Activated naive CD4-positive, alpha-beta T cell treated with anti-CD3 and anti-CD28 coated beads, Interleukin-2, amount 10 ng/mL, durations not matched to agents 7 days and 5 days (primary cell): ENCODE measurements around the gene WDR5.

Experiments used
- CTCF ChIA-PET: fragments of 350-600 bp; sonication (Branson Sonifier 250); formaldehyde crosslinking; loops from one replicate; lab custom pipeline; 2021; ENCODE audit warnings: antibody characterized with exemption; lab: Charles Lee
- DNase-seq: peaks from one replicate; pipeline ENCODE4 v3.0.0-alpha.2; 2020
- H3K27ac Mint-ChIP-seq: one replicate; pipeline ENCODE4 v1.8.0; 2021; ENCODE audit warnings: mild to moderate bottlenecking, moderate library complexity, mixed read lengths
- H3K27me3 Mint-ChIP-seq: one replicate; pipeline ENCODE4 v1.8.0; 2021; ENCODE audit warnings: mild to moderate bottlenecking, mixed read lengths
- H3K36me3 Mint-ChIP-seq: one replicate; pipeline ENCODE4 v1.8.0; 2021; ENCODE audit warnings: mixed read lengths
- H3K4me1 Mint-ChIP-seq: one replicate; pipeline ENCODE4 v1.8.0; 2021; ENCODE audit warnings: mixed read lengths
- H3K4me3 Mint-ChIP-seq: one replicate; pipeline ENCODE4 v1.8.0; 2021; ENCODE audit warnings: mild to moderate bottlenecking, moderate library complexity, mixed read lengths
- H3K9me3 Mint-ChIP-seq: one replicate; pipeline ENCODE4 v1.8.0; 2021; ENCODE audit warnings: mixed read lengths

The WDR5 gene

DNA sequence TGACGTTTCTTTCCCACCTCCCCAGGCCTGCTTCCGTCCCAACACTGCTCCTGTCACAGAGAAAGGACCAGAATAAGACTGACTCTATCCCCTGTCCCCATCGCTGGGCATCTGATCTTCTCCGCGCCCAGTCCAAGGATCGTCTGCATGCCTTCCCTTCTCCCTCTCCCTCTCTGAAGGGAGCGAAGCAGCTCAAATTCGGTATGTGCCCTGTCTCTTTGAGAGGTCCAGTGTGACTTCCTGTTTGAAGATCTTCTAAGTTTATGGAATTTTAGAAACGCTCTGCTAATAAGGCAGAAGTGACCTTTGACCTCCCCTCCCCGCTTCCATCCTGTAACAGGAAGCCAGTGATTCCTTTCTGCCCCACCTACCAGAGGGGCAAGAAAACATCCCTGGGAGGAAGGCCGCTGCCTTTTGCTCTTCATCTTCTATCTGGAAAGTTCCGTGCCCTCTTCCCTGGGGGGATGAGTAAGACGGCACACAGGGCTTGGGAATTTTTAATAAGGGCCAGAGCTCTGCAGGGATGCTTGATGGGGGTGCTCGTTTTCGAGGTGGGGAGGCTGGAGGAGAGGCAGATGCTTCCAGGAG, 69.2 kb downstream of the WDR5 start:
- H3K27ac Mint-ChIP-seq: no peak overlapping the region
- no peak for DNase-seq
- H3K9me3 Mint-ChIP-seq: no peaks in the 10 kb centered on the region
- H3K27me3 Mint-ChIP-seq: peaks cover 26% of the 10 kb centered on the region
- H3K36me3 Mint-ChIP-seq: no peaks in the 10 kb centered on the region
- no peaks in the 10 kb centered on the region for H3K4me1 Mint-ChIP-seq
- CTCF ChIA-PET: no interaction called here
- no peak overlapping the region for H3K4me3 Mint-ChIP-seq

DNA sequence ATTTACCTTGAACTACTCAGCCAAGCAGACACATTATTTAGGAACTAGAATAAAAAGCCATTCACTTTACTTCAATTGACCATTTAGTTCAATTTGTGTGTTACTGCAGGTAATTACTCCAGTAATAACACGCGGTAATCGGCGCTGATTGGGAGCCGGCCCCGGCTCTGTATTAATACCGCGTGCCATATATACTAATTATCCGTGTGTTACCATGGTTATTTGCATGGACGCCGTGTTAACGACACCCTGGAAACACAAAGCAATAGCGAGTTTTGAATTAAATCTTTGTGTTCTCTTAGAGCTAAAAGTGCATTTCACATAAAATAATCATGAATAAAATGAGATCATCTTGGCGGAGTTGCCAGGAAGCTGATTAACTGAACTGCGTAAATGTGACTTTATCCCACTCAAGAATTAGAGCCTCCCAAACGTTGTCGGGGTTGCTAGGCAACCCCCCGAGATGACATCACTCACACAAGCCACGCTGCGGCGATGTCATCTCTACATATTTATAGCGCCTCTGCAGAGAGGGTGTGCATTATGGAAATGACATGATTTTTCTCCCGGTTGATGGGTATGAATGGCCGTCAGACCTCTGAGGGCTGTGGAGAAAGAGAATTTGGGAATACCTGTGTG, 69.9 kb downstream of the WDR5 start:
- H3K9me3 Mint-ChIP-seq: no peaks in the 10 kb centered on the region
- H3K4me3 Mint-ChIP-seq: no peak overlapping the region
- no peak overlapping the region for H3K27ac Mint-ChIP-seq
- peaks cover 24% of the 10 kb centered on the region for H3K27me3 Mint-ChIP-seq
- CTCF ChIA-PET: no interaction called here
- no peak for DNase-seq
- H3K36me3 Mint-ChIP-seq: no peaks in the 10 kb centered on the region
- H3K4me1 Mint-ChIP-seq: no peaks in the 10 kb centered on the region

DNA sequence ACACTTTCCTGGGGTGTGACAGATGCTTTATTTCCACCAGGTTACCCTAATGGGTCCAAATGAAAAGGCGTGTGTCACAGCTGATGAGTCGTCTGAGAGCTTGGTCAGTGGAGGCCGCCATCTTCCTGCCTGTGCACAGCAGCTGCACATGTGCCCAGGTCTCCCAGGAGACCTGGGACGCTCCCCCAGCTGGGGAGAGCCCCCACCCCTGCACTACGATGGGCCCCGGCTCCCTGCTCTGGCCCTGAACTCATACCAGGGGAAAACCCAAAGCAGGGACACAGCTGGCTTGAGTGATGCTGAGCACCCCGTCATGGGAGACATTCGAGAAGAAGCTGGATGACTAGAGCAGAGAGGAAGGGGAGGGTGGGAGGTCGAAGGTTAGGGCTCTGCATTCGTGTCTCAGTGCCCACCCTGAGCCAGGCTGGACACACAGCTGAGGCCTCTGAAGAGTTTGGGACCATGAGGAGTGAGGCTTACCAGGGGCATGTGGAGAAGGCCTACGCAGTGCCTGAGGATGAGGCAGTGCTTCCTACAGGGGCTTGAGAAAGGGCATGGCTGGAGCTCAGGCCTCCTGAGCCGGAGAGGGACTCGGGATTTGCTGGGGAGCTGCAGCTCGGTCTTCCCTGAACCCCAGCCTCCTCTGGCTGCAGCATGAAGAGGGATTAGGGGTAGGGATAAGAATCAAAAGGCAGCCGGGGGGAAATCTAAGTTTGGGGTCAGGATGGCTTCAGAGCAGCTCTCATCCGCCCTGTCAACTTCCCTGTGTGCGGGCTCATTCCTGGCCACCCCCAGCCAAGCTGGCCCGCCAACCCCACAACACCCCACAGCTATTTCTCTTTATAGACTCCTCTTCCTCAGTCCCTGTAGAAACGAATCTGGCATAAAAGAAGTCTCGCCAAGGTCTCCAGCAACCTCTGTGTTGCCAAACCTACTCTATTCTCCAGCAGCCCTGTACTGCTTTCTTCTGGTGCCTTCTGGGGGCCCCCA, 70.7 kb downstream of the WDR5 start:
- H3K4me1 Mint-ChIP-seq: no peaks in the 10 kb centered on the region

DNA sequence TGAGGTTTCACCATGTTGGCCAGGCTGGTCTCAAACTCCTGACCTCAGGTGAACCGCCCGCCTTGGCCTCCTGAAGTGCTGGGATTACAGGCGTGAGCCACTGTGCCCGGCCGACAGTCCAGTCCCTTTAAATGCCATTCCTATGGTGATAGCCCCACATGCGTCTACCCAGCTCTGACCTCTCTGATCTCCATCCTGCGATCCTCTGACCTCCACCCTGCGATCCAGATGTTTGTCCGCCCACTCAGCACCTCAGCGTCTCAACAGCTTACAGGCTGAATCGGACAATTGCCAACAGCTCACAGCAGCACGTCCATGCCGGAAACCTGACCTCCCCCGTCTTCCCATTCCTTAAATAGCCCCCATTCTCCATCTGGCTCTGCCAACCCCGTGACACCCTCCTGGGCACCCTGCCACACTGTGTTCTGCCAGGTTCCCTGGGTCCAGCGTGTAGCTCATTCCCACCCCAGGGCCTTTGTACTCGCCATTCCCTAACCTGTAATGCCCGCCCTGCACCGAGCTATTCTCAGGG, 72.5 kb downstream of the WDR5 start:
- H3K4me1 Mint-ChIP-seq: no peaks in the 10 kb centered on the region
- H3K36me3 Mint-ChIP-seq: no peaks in the 10 kb centered on the region
- H3K27ac Mint-ChIP-seq: no peak overlapping the region
- H3K27me3 Mint-ChIP-seq: peaks cover 18% of the 10 kb centered on the region
- DNase-seq: no peak
- H3K9me3 Mint-ChIP-seq: peaks cover 5% of the 10 kb centered on the region
- H3K4me3 Mint-ChIP-seq: no peak overlapping the region
- CTCF ChIA-PET: interaction anchor here (1.7 kb wide), 1 partner anchor 9 kb away, joined by 3 read pairs; no protein-coding TSS in a partner anchor

More for the DNA sequence above, 70.7 kb downstream of the WDR5 start:
- H3K27me3 Mint-ChIP-seq: peaks cover 21% of the 10 kb centered on the region
- no peaks in the 10 kb centered on the region for H3K36me3 Mint-ChIP-seq
- no peak overlapping the region for H3K27ac Mint-ChIP-seq
- H3K9me3 Mint-ChIP-seq: no peaks in the 10 kb centered on the region
- CTCF ChIA-PET: no interaction called here
- H3K4me3 Mint-ChIP-seq: no peak overlapping the region
- no peak for DNase-seq

DNA sequence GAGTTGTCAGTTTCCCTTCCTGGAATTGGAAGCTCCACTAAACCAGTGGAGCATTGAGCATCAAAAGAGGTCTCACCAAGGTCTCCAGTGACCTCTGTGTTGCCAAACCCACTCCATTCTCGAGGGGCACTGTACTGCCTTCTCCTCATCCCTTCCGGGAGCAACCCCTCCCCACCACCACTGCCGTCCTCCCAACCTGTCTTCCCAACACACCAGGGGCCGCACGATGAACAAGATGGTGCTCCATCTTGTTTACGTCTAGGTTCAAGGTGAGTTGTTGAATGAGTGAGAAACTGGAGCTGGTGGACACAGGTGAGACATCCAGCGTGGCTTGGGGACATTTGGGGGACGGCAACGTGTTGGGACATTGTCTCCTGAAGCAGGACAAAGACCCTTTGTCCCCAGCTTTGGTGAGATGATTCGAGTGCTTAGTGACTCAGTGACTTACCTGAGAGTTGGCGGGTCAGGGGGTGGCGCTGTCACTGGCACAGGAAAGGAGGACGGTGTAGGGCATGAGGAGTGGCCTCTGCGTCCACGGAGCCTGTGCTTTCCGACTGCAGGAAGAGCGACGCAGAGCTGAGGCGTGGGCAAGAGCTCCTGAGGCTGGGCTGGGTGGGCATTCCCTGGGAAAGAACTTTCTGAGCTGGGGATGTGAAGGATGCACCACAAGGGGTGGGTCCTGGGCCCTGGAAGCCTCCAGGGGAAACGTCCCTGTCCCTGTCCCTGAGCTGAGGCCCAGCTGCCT, 73.3 kb downstream of the WDR5 start:
- H3K4me3 Mint-ChIP-seq: no peak overlapping the region
- H3K36me3 Mint-ChIP-seq: no peaks in the 10 kb centered on the region
- peaks cover 5% of the 10 kb centered on the region for H3K9me3 Mint-ChIP-seq
- CTCF ChIA-PET: interaction anchor here (1.7 kb wide), 1 partner anchor 8 kb away, joined by 3 read pairs; no protein-coding TSS in a partner anchor
- no peak for DNase-seq
- no peak overlapping the region for H3K27ac Mint-ChIP-seq
- H3K27me3 Mint-ChIP-seq: peaks cover 12% of the 10 kb centered on the region
- H3K4me1 Mint-ChIP-seq: no peaks in the 10 kb centered on the region
